ENCODE data around the gene TRIOBP.

TRIOBP gene

GRCh38 chr22:37806409-37807333 lies 109.8 kb downstream of the TRIOBP start:
- Histone ChIP-seq H3K27ac (ENCODE audit: extremely low read depth, low read depth, low read length) (no peak overlapping the region; the same call in 1 of the 2 replicates), H3K4me3 (ENCODE audit: low read depth, low read length) (peak overlapping the region; percentile 68), H3K4me1 (ENCODE audit: control insufficient read depth, insufficient read depth, low read length) (peaks cover 6% of the 10 kb centered on the region; the same call in 1 of the 2 replicates), H3K36me3 (ENCODE audit: control insufficient read depth in 2 of 2, insufficient read depth in 1 of 2, low read length in 2 of 2) (peaks cover 0 to 5% of the 10 kb centered on the region in 2 experiments; a peak in 1 of 3 replicates), H3K9me3 (ENCODE audit: control insufficient read depth, insufficient read depth, low read depth, low read length) (no peaks in the 10 kb centered on the region)
- POLR2A ChIA-PET, result interaction anchor here (0.7 to 2.5 kb wide), 18 partner anchors 9 to 228 kb away, joined by 3 to 28 read pairs (median 4); partner anchors contain the start of genes ANKRD54, GGA1, LGALS1 and MICALL1
- CTCF ChIA-PET, result interaction anchor here (0.8 to 3.8 kb wide), 8 partner anchors 11 to 245 kb away, joined by 3 to 61 read pairs (median 5); no protein-coding TSS in a partner anchor
- TF ChIP-seq ZBTB8A (tag by site-specific recombination; IDR thresholded peaks at IDR 0.05) (0 out of 2 replicates have a peak, but pooled peaks have one; percentile 19), ZNF202 (tag by site-specific recombination; IDR thresholded peaks at IDR 0.05; ENCODE audit: borderline replicate concordance) (no peak), ZSCAN30 (tag by site-specific recombination; IDR thresholded peaks at IDR 0.05) (no peak), ZNF133 (tag by site-specific recombination; IDR thresholded peaks at IDR 0.05) (no peak), ZNF214 (tag by site-specific recombination; IDR thresholded peaks at IDR 0.05; ENCODE audit: borderline replicate concordance) (no peak), ZNF654 (tag by site-specific recombination; IDR thresholded peaks at IDR 0.05; ENCODE audit: low read depth) (no peak), PRDM10 (tag by site-specific recombination; IDR thresholded peaks at IDR 0.05) (peak; percentile 57; the same call in 1 of the 2 replicates), ZNF561 (tag by site-specific recombination; IDR thresholded peaks at IDR 0.05; ENCODE audit: borderline replicate concordance) (no peak), PRDM1 (tag by site-specific recombination; IDR thresholded peaks at IDR 0.05) (peak; percentile 84), ZIC2 (tag by site-specific recombination; IDR thresholded peaks at IDR 0.05) (no peak), PRDM4 (tag by site-specific recombination; IDR thresholded peaks at IDR 0.05) (peak; percentile 58; the same call in 1 of the 2 replicates), EGR2 (tag by site-specific recombination; IDR thresholded peaks at IDR 0.05; ENCODE audit: low read depth) (peak; percentile 25; the same call in 1 of the 2 replicates), GLIS2 (tag by site-specific recombination; IDR thresholded peaks at IDR 0.05) (peak; percentile 47), ZNF140 (tag by site-specific recombination; IDR thresholded peaks at IDR 0.05) (no peak), WT1 (tag by site-specific recombination; IDR thresholded peaks at IDR 0.05) (no peak), IKZF3 (tag by site-specific recombination; IDR thresholded peaks at IDR 0.05) (peak; percentile 78), ZNF19 (tag by site-specific recombination; IDR thresholded peaks at IDR 0.05; ENCODE audit: low read depth) (no peak), ZNF600 (tag by site-specific recombination; IDR thresholded peaks at IDR 0.05) (peak; percentile 55), ZBTB20 (tag by site-specific recombination; IDR thresholded peaks at IDR 0.05) (peak; percentile 67; the same call in 1 of the 2 replicates), KLF8 (tag by site-specific recombination; IDR thresholded peaks at IDR 0.05) (no peak), GLIS1 (tag by site-specific recombination; IDR thresholded peaks at IDR 0.05) (0 out of 2 replicates have a peak, but pooled peaks have one; percentile 14), ZNF544 (tag by site-specific recombination; IDR thresholded peaks at IDR 0.05) (no peak), ATF2 (tag by site-specific recombination; IDR thresholded peaks at IDR 0.05; ENCODE audit: low read depth) (no peak)
- TF ChIP-seq, protein P1, sequence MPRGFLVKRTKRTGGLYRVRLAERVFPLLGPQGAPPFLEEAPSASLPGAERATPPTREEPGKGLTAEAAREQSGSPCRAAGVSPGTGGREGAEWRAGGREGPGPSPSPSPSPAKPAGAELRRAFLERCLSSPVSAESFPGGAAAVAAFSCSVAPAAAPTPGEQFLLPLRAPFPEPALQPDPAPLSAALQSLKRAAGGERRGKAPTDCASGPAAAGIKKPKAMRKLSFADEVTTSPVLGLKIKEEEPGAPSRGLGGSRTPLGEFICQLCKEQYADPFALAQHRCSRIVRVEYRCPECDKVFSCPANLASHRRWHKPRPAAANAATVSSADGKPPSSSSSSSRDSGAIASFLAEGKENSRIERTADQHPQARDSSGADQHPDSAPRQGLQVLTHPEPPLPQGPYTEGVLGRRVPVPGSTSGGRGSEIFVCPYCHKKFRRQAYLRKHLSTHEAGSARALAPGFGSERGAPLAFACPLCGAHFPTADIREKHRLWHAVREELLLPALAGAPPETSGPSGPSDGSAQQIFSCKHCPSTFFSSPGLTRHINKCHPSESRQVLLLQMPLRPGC (tag by site-specific recombination; IDR thresholded peaks at IDR 0.05), result no peak

Measured in HEK293 (cell line).